HG02970 (cell line): ENCODE data around the gene BTBD9.
"Not testable (repeated sequence)": the region's sequence is repeated elsewhere in the genome, so short reads cannot be mapped to it uniquely, and the experiment has no call there.

Source experiments
- ATAC-seq: cut with Tn5 transposase; IDR thresholded peaks from one replicate; pipeline ENCODE4 v1.9.1; 2021; ENCODE audit warnings: mild to moderate bottlenecking, moderate library complexity, moderate number of reproducible peaks; ENCODE audit not compliant: unreplicated experiment, low FRiP score

Gene BTBD9

DNA sequence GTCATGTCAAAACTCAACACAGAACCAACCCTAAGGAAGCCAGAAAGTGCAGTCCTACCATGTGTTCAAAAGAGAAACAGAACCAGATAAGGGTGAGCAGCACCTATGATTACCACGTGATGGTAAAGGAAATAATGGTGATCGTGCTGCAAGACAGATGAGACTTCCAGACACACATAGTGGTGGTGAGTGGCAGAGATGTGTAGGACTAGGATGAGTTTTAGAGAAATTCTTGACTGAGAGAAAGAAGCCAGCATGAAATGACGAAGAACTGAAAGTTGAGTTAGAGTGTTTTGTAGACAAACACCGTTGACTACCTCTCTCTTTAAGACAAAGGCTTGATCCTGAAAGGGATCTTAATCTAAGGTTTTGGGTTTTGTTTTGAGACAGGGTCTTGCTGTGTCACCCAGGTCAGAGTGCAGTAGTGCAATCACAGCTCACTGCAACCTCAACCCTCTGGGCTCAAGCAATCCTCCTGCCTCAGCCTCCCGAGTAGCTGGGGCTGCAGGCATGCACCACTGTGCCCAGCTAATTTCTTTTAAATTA, 10.6 kb upstream of the BTBD9 start:
- ATAC-seq = no peak

DNA sequence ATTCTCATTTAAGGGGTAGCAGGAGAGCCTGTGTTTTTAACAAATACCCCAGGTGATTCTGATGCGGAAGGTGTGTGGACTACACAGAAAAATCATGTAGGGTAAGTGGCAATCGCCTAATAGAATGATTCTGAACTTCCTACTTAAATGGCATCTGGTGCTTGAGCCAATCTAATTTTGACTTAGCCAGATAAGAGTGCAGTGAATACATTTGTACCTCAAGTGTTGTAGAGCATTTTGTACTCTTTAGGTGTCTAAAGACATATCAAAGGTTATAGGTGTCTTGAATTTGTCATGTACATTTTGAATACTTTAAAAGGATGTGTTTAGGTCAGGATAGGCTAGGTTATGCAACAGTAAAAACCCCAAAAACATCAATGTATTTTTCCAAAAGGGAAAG, 10.0 kb upstream of the BTBD9 start:
- no peak for ATAC-seq

DNA sequence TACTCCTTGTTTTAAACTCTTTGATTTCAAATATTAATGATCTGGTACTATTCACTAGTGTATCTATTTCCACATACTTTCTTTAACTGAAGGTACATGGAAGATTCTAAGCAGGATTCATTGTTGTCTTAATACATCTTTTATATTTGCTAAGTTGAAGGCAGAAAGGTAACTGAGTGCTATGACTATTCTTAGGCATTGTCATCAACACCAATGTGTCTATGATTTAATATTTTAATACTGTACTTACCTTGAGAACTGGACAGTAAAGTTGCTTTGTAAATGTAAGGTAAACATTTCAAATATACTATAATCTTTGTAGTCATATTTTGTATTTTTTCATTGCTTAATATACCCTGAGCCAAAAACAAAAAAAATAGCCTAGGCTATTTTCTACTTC, 8.9 kb upstream of the BTBD9 start:
- ATAC-seq = no peak

DNA sequence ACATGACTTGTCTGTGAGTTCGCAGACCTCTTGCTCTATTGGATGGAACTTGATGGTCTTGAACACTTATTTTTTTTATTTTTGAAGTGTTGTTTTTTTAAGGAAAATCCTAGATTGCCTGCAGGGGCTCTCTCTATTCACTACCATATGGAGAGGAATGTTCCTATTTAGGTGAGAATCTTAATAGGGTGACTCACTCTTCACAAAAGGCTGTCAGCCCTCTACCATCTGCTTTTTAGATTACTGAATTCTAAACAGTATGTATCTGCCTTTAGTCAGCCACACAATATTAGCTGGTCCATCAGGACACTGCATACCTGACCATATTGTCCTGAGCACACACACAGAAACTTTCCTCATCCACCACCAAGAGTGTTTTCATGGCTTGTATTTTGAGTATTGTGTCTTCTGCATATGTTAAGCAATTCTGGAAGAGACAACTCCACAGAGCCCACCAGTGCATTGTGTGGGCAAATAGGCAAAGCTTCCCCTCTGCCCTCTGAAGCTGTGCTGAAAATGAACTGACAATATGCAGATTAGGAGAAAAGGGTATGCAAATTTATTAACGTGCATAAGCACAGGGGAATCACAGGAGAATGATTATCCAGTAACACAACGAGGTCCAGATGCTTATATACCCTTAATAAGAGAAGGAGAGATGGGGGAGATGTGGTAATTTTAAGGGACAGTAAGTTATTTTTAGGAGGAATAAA, 6.6 kb upstream of the BTBD9 start:
- ATAC-seq = no peak

DNA sequence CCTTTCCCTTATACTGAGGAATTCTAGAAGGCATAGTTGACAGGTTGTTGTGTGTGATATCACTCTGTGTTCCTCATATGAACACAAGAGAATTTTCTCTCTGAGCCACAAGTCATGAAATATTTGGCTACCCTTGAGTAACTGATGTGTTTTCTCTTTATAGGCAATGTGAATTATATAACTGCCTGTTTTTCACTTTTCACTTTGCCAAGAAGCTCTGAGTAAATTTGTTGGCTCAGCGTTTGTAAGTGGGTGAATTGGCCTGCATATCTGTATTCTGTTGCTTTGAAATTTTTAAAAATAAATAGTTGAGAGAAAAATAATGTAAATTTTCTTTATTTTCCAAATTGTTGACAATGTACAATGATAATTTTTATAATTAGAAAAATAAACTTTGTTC, 5.2 kb upstream of the BTBD9 start:
- ATAC-seq = no peak

DNA sequence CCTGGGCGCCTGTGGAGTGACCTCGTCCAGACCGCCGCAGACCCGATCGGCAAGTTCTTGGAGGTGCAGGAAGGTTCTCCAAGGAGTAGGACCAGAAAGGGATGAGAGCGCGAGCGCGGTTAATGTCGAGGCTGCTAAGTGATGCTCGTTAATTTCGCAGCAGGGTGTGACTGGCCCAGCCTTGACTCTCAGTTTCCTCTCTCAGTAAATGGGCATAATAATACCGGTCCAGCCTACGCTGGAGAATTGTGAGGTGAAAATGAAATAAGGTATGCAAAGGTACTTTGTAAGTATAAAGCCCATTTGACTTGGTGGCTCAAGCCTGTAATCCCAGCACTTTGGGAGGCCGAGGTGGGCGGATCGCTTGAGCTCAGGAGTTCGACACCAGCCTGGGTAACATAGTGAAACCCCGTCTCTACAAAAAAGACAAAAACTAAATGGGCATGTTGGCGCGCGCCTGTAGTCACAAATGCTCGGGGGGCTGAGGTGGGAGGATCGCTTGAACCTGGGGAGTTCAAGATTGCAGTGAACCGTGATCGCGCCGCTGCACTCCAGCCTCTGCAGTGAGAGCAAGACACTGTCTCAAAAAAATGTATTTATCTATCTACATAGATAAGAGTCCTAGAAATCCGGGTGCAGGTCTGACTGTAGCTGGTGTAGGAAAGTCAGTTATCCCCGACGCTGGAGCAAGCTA, 634 bp upstream of the BTBD9 start:
- ATAC-seq = no peak

DNA sequence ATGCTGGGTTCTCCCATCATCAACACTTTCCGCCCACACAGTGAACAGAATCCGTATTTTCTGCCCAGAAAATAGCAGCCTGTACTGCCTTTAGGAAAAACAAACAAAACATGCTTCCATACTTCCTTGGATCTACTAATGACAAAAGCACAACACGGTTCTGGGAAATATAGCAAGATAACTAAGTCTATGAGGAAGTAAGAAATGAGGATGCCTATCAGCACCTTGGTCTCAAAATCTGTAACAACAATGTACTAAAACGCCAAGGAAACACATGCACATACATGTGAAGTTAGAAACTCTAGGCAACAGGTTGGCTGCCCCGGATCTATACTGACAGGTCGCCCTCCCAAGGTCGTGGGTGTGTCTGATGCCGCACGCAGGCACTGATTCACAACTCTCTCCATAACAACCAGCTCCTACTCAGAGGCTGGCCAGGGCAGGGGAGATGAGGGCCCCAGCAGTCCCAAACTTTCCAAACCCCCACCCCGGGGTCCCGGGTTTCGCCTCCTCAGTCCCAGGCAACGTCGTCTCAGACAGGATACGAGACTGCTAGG, 710 bp downstream of the BTBD9 start:
- ATAC-seq = peak; percentile 35

DNA sequence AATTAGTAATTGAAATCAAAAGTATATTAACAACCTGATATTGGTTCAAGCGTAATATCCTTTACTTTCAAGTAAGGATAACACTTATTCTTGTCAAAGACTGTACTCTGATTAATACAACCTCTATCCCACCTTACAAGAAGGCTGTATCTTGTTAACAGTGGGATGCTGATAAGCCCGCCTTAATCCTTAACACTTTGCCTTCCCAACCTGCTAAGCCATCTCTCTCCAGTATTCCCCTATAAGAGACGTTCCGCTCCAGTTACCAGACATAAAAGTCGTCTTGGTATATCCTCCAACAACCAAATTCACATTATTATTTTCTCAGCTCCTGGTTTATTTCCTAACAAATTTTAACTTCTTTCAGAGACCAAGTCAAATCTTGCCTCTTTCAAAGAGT, 2.0 kb downstream of the BTBD9 start:
- no peak for ATAC-seq

DNA sequence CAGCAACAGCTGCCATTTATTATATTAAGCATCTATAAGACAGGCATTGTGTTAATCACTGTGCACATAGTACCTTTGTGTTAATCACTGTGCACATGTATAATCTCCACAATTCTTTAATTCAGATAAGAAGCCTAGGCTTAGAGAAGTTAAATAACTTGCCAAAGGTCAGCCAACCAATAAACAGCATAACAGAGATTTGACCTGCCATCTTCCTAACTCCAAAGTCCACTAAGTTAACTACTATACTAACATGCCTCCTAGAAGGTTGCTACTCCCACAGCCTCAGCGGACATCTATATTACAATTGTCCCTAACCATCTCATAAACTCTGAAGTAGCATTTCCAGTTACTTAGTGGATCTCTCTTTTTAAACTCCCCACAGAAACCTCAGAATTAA, 3.7 kb downstream of the BTBD9 start:
- no peak for ATAC-seq

DNA sequence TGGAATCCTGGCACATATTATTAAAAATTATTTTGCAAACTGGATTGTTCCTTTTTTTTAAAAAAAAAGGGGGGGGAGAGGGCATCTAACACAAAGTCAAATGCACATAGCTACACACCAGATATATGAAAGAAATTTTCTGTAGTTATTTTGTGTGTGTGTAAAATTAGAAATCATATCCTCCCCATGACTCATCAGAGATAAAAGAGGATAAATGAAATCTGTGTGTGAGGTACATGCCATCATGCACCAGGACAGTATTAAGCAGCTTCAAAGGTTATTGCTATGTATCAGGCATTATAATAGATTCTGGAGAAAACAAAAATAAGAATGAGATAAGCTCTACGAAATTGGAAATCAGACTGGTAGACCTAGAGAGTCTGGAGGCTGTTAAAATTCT, 5.2 kb downstream of the BTBD9 start:
- ATAC-seq = no peak

DNA sequence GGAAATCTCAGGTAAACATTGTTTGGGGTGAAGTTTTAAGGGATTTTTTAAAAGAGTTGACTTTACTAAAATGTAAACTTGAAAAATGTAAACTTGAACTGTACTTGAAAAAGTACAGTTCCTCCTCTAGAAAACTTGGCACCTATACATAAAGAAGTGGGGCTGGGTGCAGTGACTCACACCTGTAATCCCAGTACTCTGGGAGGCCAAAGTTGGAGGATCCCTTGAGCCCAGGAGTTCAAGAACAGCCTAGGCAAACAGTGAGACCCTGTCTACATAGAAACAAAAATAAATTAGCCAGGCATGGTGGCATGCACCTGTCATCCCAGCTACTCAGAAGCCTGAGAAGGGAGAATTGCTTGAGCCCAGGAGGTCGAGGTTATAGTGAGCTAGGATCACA, 7.2 kb downstream of the BTBD9 start:
- no peak for ATAC-seq

DNA sequence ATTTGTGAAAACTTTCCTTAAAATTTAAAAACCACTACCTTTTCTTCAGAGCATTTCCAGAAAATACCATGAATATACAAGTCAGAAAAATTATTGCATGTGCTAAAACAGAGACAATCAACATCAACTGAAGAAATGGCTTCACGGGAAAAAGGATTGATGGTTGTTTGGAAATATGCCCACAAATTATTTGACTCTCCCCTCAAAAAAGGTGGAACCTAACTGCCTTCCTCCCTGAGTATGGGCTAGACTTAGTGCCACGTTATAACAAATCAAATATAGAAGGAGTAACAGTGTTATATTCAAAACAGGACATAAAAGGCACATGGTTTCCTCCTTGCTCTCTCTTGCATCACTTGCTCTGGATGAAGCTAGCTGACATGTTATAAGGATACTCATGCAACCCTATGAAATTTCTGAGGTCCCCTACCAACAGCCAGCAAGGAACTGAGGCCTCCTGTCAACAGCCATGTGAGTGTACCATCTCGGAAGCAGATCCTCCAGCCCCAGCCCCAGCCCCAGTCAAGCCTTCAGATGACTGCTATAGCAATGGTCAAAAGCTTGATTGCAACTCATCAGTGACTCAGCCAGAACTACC, 8.4 kb downstream of the BTBD9 start:
- ATAC-seq = no peak

DNA sequence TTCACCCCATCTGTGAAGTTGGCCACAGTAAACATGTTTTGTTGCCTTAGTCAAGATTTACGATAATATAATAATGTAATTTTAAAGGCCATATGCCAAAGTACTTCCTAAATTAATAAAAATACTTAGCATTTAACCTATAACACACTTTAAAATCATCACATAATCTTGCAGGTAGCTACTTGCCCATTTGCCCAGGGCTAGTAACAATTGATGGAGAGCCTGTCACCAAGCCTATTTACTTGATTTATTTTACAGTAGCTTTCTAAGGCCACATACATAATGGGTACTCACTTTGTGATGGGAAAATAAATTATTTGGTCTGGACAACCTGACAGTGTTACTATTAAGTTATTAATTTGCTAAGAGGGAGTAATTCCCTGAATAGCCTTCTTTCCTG, 14.5 kb downstream of the BTBD9 start:
- ATAC-seq = no peak

DNA sequence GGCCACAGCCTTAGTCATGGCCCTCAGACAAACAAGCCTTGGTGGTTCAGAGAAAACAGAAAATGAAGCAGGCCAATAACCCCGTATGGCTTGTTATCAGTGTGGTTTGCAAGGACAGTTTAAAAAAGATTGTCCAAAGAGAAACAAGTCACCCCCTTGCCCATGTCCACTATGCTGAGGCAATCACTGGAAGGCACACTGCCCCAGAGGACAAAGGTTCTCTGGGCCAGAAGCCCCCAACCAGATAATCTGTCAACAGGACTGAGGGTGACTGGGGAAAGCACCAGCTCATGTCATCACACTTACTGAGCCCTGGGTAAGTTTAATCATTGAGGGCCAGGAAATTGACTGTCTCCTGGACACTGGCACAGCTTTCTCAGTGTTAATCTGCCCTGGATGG, 20.4 kb downstream of the BTBD9 start:
- ATAC-seq = not testable (repeated sequence)

DNA sequence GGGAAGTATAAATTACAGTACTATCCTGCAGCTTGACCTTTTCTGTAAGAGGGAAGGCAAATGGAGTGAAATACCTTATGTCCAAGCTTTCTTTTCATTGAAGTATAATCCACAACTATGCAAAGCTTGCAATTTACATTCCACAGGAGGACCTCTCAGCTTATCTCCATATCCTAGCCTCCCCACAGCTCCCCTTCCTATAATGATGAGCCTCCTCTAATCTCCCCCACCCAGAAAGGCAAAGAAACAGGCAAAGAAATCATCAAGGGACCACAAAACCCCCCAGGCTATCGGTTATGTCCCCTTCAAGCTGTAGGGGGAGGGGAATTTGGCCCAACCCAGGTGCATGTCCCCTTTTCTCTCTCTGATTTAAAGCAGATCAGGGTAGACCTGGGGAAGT, 21.4 kb downstream of the BTBD9 start:
- not testable (repeated sequence) for ATAC-seq

DNA sequence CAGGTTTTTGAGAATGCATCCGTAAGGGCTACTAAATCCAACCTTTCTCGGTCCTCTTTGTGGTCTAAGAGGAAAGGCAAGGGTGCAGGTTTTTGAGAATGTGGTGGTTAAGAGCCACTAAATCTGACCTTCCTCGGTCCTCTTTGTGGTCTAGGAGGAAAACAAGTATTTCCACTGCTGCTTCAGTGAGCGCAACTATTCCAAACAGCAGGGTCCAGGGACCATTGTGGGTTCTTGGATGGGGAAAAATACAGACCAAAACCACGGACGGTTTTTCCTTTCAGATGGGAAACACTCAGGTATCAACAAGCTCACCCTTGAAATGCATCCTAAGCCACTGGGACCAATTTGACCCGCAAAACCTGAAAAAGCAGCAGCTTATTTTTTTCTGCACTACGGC, 21.9 kb downstream of the BTBD9 start:
- ATAC-seq = no peak

DNA sequence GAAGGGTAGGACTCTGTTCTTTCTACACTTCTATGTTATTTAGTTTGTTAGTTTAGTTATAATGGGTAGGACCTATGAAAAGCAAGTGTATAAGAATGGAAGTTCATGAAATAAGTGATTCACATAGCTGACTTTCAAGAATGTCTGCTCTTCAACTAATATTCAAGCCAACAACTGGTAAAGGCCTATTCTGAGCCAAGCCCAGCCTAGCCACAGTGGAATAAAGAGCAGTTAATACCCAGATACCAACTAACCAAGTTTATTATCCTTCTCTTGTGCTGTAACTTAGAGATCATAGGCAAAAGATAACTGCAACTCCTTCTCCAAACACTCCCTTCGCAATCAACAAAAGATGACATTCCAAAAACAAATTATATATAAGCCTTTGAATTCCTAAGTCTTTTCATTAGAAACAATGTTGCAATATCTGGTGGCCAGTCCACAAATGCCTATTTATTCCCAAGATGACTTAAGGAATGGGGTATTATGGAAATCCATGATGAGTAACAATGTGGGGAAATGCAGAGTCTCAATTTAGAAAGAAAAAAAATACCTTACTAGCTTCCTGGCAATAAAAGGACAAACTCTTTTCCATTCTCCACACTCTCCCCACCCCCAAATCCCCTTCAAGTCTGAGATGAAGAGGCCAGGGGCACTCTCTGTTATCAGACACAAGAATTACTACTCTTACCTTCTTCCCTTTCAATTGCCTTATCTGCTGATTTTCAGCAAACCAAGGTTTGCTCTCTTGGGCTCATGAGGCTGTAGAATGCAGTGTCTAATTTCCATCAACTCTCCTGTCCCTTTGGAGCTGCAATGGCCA, 27.4 kb downstream of the BTBD9 start:
- ATAC-seq = no peak

DNA sequence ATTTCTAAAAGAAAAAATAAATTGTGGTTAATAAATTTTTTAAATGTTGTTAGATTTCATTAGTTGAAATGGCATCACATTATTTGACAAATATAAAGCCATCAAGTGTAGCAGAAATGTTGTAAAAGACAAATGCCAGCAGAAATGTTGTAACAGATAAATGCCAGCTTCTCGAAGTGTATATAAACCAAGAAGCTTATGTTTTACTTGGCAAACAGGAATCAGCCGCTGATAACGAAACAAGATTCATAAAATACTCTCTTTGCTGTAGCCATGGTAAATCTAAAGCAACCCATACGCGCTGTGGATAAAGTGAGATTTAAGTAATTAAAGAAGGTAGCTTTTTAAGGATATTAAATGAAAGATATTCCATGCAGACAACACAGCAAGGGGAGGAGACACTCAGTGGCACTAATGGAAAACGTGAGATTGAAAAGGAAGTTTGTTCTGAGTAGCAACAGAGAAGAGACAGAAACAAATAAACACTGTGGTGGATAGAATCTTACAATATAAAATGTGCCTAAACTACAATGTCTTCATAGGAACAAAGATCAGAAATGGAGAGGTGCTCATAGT, 29.6 kb downstream of the BTBD9 start:
- no peak for ATAC-seq

DNA sequence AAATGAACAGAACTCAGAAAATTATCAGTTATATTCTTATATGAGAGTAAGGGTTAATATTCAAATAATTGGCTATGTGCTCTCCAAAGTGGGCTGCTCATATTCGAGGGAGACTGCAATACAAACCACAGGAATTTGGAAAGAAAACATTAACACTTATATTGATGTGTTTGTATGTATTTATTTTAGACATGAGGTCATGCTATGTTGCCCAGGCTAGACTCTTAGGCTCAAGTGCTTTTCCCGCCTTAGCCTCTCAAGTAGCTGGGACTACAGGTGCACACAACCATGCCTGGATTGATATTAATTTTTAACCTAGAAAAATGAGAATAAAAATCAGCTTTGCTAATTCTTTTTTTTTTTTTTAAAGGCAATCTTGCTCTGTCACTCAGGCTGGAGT, 35.0 kb downstream of the BTBD9 start:
- ATAC-seq = no peak

DNA sequence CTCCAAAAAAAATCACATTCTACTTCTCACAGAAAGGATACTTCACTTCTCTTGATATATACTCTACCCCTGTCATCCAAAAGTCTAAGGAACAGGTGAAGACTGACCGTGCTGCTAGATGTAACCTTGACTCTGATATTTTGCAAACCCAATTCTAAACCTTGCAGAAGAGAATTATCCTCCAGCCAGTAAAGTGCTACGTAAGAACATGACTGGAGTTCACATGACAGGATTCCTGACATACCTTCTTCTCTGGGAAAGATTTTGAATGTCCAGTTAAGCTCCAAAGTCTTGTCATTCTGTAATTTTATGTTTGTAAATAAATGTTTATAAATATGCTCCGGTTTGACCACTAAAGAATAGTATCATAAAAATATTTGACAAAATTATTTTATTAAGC, 35.8 kb downstream of the BTBD9 start:
- no peak for ATAC-seq
